AG04450 (cell line): ENCODE results near the gene SHANK1. TPM values are rescaled to one million over a fixed set of nuclear protein-coding genes. Genes with fewer than 3 reads are reported as not detected.
"Not testable (repeated sequence)": the region's sequence is repeated elsewhere in the genome, so short reads cannot be mapped to it uniquely, and the experiment has no call there.

Source experiments
- CTCF ChIA-PET: fragments of 300-600, 350-600 bp; formaldehyde crosslinking; extraction: SDS; loops from one replicate; lab custom pipeline; 2022; ENCODE audit warnings: antibody characterized with exemption, inconsistent platforms; lab: Charles Lee
- POLR2A ChIA-PET: fragments of 350-600 bp; formaldehyde crosslinking; extraction: SDS; loops from one replicate; lab custom pipeline; 2021; ENCODE audit warnings: antibody characterized with exemption, inconsistent platforms; lab: Yijun Ruan, JAX
- DNase-seq: peaks from one replicate; pipeline ENCODE4 v3.0.0-alpha.2; 2011; ENCODE audit warnings: low read depth, low spot score
- H3K27ac ChIP-seq: one replicate; pipeline ENCODE4 v1.5.1; 2012; ENCODE audit warnings: low read depth, low read length, control low read depth
- H3K27me3 ChIP-seq: one replicate; pipeline ENCODE4 v1.6.0; 2012; ENCODE audit warnings: low read length; ENCODE audit not compliant: control insufficient read depth, insufficient read depth
- H3K4me3 ChIP-seq: 2 replicates; pipeline ENCODE4 v1.5.1; 2011; ENCODE audit warnings: mild to moderate bottlenecking, low read depth, low read length, control low read depth
- H3K9me3 ChIP-seq: 2 replicates; pipeline ENCODE4 v1.5.1; 2012; ENCODE audit warnings: low read length; ENCODE audit not compliant: control insufficient read depth, insufficient read depth
- polyA plus RNA-seq: library from polyadenylated mRNA; depleted of rRNA; stranded (reverse); fragments of >200 nt; gene quantifications from 2 replicates; pipeline ENCODE4 v1.2.3, GENCODE V29; 2011
- TF ChIP-seq, protein P1 (sequence below): IDR thresholded peaks from 2 replicates; pipeline ENCODE4 v1.5.1; 2011; ENCODE audit warnings: low read depth, low read length, control low read depth, inconsistent platforms

Gene SHANK1
- polyA plus RNA-seq, 1 experiment: 2.4 TPM

DNA sequence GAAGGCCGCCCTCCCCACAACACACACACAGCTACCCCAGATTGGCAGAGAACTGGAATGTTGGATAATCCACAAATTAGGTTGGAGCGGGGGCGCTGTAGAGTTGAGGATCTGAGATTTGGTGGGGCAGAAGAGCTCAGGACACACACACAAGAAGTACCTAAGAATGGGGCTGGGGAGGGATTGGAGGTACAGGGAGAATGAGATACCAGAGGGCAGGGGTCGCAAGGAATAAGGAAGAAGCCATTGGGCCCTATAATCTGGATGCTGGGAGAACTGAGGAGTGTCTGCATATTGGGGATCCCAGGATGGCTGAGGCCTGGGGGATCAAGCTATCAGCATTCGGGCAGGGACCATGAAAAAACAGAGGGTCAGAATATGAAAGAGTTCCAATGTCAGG is 91.5 kb downstream of the SHANK1 start:
- no peaks in the 10 kb centered on the region for H3K27me3 ChIP-seq
- ChIA-PET CTCF (no interaction called here), POLR2A (no interaction called here)
- no peak overlapping the region for H3K27ac ChIP-seq
- DNase-seq: no peak
- peaks cover 4% of the 10 kb centered on the region; the same call in 1 of the 2 replicates for H3K9me3 ChIP-seq
- no peak overlapping the region for H3K4me3 ChIP-seq
- TF ChIP-seq, protein P1, sequence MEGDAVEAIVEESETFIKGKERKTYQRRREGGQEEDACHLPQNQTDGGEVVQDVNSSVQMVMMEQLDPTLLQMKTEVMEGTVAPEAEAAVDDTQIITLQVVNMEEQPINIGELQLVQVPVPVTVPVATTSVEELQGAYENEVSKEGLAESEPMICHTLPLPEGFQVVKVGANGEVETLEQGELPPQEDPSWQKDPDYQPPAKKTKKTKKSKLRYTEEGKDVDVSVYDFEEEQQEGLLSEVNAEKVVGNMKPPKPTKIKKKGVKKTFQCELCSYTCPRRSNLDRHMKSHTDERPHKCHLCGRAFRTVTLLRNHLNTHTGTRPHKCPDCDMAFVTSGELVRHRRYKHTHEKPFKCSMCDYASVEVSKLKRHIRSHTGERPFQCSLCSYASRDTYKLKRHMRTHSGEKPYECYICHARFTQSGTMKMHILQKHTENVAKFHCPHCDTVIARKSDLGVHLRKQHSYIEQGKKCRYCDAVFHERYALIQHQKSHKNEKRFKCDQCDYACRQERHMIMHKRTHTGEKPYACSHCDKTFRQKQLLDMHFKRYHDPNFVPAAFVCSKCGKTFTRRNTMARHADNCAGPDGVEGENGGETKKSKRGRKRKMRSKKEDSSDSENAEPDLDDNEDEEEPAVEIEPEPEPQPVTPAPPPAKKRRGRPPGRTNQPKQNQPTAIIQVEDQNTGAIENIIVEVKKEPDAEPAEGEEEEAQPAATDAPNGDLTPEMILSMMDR: no peak

DNA sequence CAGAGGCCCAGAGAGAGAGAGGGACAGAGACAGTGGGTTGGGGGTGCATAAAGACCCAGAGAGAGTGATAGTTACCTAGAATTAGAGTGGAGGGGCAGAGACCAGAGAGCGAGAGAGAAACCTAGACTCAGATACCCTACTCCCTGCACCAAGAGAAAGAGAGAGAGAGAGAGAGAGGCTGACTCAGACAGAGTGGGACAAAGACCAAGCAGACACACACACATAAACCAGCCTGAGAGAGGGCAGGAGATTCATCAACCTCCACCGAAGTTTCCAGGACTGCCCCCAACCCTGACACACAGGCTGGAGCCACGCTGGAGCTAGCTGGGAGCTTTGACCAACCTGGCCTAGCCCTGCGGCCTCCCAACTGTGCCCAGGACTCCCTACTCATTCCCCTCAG is 92.8 kb downstream of the SHANK1 start:
- no peak overlapping the region for H3K27ac ChIP-seq
- ChIA-PET CTCF (interaction anchor here (0.9 kb wide), 1 partner anchor 89 kb away, joined by 4 read pairs; no protein-coding TSS in a partner anchor), POLR2A (no interaction called here)
- H3K9me3 ChIP-seq: no peaks in the 10 kb centered on the region; the same call in 1 of the 2 replicates
- TF ChIP-seq, protein P1: no peak
- DNase-seq: no peak
- no peaks in the 10 kb centered on the region for H3K27me3 ChIP-seq
- H3K4me3 ChIP-seq: no peak overlapping the region

DNA sequence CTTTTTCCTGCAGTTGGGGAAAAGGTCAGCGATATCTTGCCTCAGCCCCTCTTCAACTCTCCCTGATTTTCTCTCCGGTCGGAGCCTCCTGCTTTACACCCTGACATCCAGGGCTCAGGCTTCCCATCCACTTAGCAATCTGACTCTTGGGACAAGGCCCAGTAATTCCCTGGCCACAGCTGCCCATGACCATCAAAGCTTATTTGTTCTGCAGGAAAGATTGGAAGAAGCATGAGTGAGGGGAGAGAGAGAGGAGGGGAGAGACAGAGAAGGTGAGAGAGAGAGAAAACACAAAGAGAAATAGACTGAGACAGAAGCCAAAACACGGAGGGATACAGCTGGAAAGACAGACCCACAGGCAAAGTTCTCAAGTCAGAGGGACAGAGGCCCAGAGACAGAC is 93.6 kb downstream of the SHANK1 start:
- no peak for DNase-seq
- Histone ChIP-seq H3K9me3 (no peaks in the 10 kb centered on the region; the same call in 1 of the 2 replicates), H3K4me3 (no peak overlapping the region), H3K27me3 (no peaks in the 10 kb centered on the region), H3K27ac (no peak overlapping the region)
- TF ChIP-seq, protein P1: no peak
- POLR2A ChIA-PET: no interaction called here
- CTCF ChIA-PET: interaction anchor here (0.8 kb wide), 1 partner anchor 70 kb away, joined by 3 read pairs; no protein-coding TSS in a partner anchor

DNA sequence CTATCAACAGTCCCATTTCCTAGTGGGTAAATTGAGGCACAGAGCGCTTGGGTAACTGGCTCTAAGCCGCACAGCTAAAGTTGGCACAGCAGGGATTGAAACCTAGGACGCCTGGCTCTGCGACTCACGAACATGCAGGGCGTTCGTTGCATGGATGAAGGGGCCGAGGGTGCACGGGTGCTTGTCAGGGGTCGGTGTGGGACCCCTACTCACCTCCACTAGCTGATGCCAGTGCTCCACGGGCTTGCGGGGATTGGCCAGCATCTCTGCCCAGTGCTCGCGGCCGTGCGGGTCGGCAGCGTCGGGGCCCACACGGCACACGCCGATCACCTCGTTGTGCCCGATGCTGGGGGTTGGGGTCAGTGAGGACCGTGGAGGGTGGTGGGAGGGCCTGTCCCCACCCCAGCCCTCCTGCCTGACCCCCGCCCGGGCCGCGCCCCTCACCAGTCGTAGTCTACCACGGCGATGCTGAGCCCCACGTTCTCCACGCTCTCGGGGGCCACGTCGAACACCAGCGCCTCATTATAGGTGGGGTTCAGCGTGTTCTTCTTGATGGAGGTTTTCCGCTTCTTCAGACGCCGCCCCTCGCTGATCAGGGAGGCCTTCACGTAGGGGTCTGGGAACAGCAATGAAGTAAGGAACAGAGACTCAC is 94.5 kb downstream of the SHANK1 start:
- CTCF ChIA-PET: no interaction called here

DNA sequence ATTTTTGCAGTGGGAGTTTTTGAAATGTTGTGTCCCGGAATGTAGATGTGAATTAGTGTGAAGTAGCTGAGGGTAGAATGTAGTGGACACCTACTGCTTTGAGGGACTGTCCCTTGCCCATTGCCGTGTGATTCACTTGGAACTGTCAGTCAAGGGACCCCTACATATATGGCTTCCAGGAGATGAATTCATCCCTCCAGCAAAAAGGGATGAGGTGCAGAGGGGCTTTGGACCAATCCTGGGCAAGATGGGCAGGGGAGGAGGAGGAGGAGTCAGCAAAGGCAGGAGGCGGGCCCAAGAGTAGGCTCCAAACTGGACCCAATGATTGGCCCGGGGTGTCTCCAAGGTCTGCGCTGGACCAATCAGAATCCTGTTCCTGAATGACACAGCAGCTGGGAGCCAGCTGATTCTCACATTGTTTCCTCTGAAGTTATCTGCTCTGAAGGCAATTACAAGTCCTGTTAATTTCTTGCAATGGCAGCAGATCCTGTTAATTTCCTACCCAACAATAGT is 99.2 kb downstream of the SHANK1 start:
- H3K9me3 ChIP-seq, DNase-seq, H3K4me3 ChIP-seq, CTCF ChIA-PET, POLR2A ChIA-PET, H3K27ac ChIP-seq, H3K27me3 ChIP-seq: not testable (repeated sequence)

More for the DNA sequence above, 94.5 kb downstream of the SHANK1 start:
- no peak for DNase-seq
- POLR2A ChIA-PET: no interaction called here
- no peaks in the 10 kb centered on the region; the same call in 1 of the 2 replicates for H3K9me3 ChIP-seq
- H3K27ac ChIP-seq: no peak overlapping the region
- H3K4me3 ChIP-seq: no peak overlapping the region
- TF ChIP-seq, protein P1: no peak
- H3K27me3 ChIP-seq: no peaks in the 10 kb centered on the region

DNA sequence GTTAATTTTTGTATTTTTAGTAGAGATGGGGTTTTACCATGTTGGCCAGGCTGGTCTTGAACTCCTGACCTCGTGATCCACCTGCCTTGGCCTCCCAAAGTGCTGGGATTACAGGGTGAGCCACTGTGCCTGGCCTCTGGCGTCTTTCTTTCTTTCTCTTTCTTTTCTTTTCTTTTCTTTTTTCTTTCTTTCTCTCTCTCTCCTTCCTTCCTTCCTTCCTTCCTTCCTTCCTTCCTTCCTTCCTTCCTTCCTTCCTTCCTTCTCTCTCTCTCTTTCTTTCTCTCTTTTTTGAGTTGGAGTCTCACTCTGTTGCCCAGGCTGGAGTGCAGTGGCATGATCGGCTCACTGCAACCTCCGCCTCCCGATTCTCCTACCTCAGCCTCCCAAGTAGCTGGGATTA is 100.4 kb downstream of the SHANK1 start:
- POLR2A ChIA-PET, H3K27ac ChIP-seq: not testable (repeated sequence)

DNA sequence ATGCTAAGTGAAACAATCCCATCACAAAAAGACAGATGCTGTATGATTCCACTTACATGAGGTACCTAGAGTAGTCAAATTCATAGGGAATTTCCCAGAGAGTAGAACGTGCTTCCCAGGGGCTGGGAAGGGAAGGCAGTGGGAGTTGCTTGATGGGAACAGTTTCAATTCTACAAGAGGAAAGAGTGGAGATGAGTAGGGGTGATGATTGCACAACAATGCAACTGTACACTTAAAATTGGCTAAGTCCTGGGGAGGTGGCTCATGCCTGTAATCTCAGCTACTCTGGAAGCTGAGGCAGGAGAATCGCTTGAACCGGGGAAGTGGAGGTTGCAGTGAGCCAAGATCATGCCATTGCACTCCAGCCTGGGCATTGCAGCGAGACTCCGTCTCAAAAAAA is 101.2 kb downstream of the SHANK1 start:
- H3K27me3 ChIP-seq, DNase-seq, H3K27ac ChIP-seq, POLR2A ChIA-PET, CTCF ChIA-PET, H3K9me3 ChIP-seq, H3K4me3 ChIP-seq: not testable (repeated sequence)

More for the DNA sequence above, 100.4 kb downstream of the SHANK1 start:
- H3K4me3 ChIP-seq, H3K9me3 ChIP-seq, DNase-seq, H3K27me3 ChIP-seq, CTCF ChIA-PET: not testable (repeated sequence)

DNA sequence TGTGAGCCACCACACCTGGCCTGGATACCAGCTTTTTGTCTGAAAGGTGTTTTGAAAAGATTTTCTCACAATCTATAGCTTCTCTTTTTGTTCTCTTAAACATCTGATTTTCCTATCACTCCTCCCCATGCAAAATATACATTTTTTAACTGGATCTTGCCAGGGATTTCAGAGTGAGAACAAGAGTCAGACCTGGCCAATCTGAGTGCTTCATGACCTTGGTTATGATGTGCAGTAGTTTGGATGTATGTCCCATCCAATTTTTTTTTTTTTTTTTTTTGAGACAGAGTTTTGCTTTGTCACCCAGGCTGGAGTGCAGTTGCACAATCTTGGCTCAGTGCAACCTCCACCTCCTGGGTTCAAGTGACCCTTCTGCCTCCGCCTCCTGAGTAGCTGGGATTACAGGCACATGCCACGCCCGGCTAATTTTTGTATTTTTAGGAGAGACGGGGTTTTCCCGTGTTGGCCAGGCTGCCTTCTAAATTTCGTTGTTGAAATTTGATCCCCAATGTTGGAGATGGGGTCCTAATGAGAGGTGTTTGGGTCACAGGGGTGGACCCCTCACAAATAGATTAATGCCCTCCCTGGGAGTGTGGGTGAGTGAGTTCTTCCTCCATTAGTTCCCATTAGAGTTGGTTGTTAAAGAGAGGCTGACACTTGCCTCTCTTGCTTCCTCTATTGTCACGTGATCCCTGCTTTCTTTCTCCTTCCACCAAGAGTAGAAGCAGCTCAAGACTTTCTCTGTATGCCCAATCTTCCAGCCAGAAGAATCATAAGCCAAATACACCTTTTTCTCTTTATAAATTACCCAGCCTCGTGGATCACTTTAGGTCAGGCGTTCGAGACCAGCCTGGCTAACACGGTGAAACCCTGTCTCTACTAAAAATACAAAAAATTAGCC is 106.8 kb downstream of the SHANK1 start:
- H3K9me3 ChIP-seq, POLR2A ChIA-PET, CTCF ChIA-PET, H3K4me3 ChIP-seq, DNase-seq, H3K27ac ChIP-seq, H3K27me3 ChIP-seq: not testable (repeated sequence)
